ENCODE results near the gene PDPK1. TPM values are rescaled to one million over a fixed set of nuclear protein-coding genes. Genes with fewer than 3 reads are reported as not detected.

Gene PDPK1
- total and polyA plus RNA-seq, 5 donors = 18.0 to 44.9 (median 36.5) TPM

Small RNA genes lying within 50 kb of the gene (microRNA-seq; reads per million reads assigned to microRNA genes)
- gene MIR3178 = 0 reads per million in 2 donors

Other genes with a start within 250 kb of the PDPK1 start
- 10 to 100 TPM in 1 of 4 donors, 1 to 10 TPM in 3; 7.7 to 11.3 (median 8.5) TPM for gene ABCA3, start 197.3 kb upstream of the PDPK1 start, total RNA-seq
- 6.9 TPM for gene ABCA3, start 197.3 kb upstream of the PDPK1 start, polyA plus RNA-seq
- gene CCNF, start 108.6 kb upstream of the PDPK1 start, total RNA-seq = 1 to 10 TPM in 3 of 4 donors, under 1 TPM in 1; 0.78 to 1.9 (median 1.5) TPM
- 0.70 TPM for gene CCNF, start 108.6 kb upstream of the PDPK1 start, polyA plus RNA-seq
- gene TEDC2, start 77.9 kb upstream of the PDPK1 start, total RNA-seq = 1 to 10 TPM in 2 of 4 donors, under 1 TPM in 2; 0.58 to 2.2 (median 1.2) TPM
- gene TEDC2, start 77.9 kb upstream of the PDPK1 start, polyA plus RNA-seq = 1.5 TPM
- gene NTN3, start 66.7 kb upstream of the PDPK1 start, total RNA-seq = 1 to 10 TPM in 2 of 4 donors, under 1 TPM in 2; 0.50 to 1.8 (median 0.90) TPM
- gene NTN3, start 66.7 kb upstream of the PDPK1 start, polyA plus RNA-seq = 0.59 TPM
- 10 to 100 TPM; 11.6 to 15.5 (median 13.0) TPM for gene TBC1D24, start 62.9 kb upstream of the PDPK1 start, total RNA-seq
- 5.7 TPM for gene TBC1D24, start 62.9 kb upstream of the PDPK1 start, polyA plus RNA-seq
- gene ATP6V0C, start 24.1 kb upstream of the PDPK1 start, total RNA-seq = 100 to 1,000 TPM; 153 to 180 (median 179) TPM
- 206 TPM for gene ATP6V0C, start 24.1 kb upstream of the PDPK1 start, polyA plus RNA-seq
- 10 to 100 TPM; 10.6 to 16.5 (median 14.4) TPM for gene AMDHD2, start 17.6 kb upstream of the PDPK1 start, total RNA-seq
- gene AMDHD2, start 17.6 kb upstream of the PDPK1 start, polyA plus RNA-seq = 12.1 TPM
- not detected for gene CEMP1, start 6.6 kb upstream of the PDPK1 start, total RNA-seq
- gene CEMP1, start 6.6 kb upstream of the PDPK1 start, polyA plus RNA-seq = 0.27 TPM
- 10 to 100 TPM; 10.6 to 13.7 (median 12.0) TPM for gene KCTD5, start 144.5 kb downstream of the PDPK1 start, total RNA-seq
- 11.1 TPM for gene KCTD5, start 144.5 kb downstream of the PDPK1 start, polyA plus RNA-seq
- under 1 TPM; 0.32 to 0.64 (median 0.37) TPM for gene PRSS27, start 182.2 kb downstream of the PDPK1 start, total RNA-seq
- 0.25 TPM for gene PRSS27, start 182.2 kb downstream of the PDPK1 start, polyA plus RNA-seq
- gene SRRM2, start 214.6 kb downstream of the PDPK1 start, total RNA-seq = 100 to 1,000 TPM; 299 to 352 (median 320) TPM
- 402 TPM for gene SRRM2, start 214.6 kb downstream of the PDPK1 start, polyA plus RNA-seq
- gene ELOB, start 239.3 kb downstream of the PDPK1 start, total RNA-seq = 100 to 1,000 TPM; 235 to 320 (median 280) TPM
- gene ELOB, start 239.3 kb downstream of the PDPK1 start, polyA plus RNA-seq = 625 TPM
- gene PRSS33, start 249.5 kb downstream of the PDPK1 start, total RNA-seq = not detected
- gene PRSS33, start 249.5 kb downstream of the PDPK1 start, polyA plus RNA-seq = not detected

All from right cardiac atrium (tissue), 5 donors.